ENCODE data around the gene DDIT3. TPM values are rescaled to one million over a fixed set of nuclear protein-coding genes. Genes with fewer than 3 reads are reported as not detected.

Gene DDIT3
- total RNA-seq, 1 donor = 29.4 TPM

GRCh38 chr12:57548013-57548315 is 27.6 kb upstream of the DDIT3 start:
- DNase-seq (ENCODE audit: low read depth in 2 of 3, low spot score in 2 of 3) = no peak

GRCh38 chr12:57547288-57548012 is 27.1 kb upstream of the DDIT3 start:
- no peak for DNase-seq (ENCODE audit: low read depth in 2 of 3, low spot score in 2 of 3)

- peak; percentile 74 to 98 (median 95) for DNase-seq (ENCODE audit: low read depth in 2 of 3, low spot score in 2 of 3)
These were observed 26.3 kb upstream of the DDIT3 start, which contains the start of gene DCTN2 for GRCh38 chr12:57546438-57547287. Gene DCTN2 (minus strand): TSS chr12:57547192. CDS start chr12:57547063, 129 bp downstream.

DNA sequence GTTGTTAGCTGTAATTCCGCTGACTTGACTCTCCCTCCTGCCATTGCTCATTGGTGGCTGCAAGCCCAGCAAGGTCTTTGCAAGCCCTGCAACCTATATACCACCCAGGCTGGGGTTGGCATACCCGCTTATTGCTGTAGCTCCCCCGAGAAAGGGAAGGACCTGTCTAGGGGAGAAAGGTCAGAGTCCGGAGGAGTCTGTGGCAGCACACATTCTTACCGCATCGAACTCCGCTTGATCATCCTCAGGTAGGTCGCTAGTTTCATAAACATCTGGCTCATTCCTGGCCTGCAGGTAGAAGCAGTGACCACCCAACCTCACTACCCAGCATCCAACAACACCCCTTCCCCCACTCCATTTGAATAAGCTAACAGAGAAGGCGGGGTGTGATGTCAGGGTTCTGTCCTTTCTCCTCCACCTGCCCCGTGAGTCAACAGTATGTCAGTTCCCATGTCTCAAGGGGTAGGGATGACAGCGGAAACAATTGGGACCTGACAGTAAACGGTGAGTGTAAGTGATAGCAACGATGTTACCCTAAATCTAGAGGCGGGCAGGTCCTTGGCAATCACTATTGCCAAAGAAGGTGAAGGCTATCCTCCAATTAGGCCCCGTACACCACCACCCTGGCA is 25.6 kb upstream of the DDIT3 start:
- no peak for DNase-seq (ENCODE audit: low read depth in 2 of 3, low spot score in 2 of 3)

DNA sequence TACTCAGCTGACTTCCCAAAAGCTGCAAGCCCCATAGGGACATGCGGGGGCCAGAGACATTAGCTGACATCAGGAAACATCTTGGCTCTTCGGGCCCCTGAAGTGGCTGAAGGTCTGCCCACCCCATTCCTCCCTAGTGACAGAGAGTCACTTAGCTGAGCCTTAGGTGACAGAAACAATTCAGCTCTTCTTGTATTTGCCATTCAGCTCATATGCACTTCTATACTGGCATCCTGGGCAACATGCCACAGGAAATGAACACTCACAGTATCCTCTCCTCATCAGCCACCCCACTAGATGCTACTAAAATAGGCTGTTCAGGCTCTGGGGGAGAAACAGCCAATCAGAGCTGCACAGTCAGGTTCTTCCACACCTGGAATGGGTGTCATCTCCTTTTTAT is 23.3 kb upstream of the DDIT3 start:
- DNase-seq (ENCODE audit: low read depth in 2 of 3, low spot score in 2 of 3) = peak in 2 of 3 donors; percentile 56 to 68

GRCh38 chr12:57541717-57542116 is 21.4 kb upstream of the DDIT3 start:
- DNase-seq (ENCODE audit: low read depth in 2 of 3, low spot score in 2 of 3) = no peak

- DNase-seq (ENCODE audit: low read depth in 2 of 3, low spot score in 2 of 3) = no peak
These were observed 20.7 kb upstream of the DDIT3 start for GRCh38 chr12:57541001-57541400.

DNA sequence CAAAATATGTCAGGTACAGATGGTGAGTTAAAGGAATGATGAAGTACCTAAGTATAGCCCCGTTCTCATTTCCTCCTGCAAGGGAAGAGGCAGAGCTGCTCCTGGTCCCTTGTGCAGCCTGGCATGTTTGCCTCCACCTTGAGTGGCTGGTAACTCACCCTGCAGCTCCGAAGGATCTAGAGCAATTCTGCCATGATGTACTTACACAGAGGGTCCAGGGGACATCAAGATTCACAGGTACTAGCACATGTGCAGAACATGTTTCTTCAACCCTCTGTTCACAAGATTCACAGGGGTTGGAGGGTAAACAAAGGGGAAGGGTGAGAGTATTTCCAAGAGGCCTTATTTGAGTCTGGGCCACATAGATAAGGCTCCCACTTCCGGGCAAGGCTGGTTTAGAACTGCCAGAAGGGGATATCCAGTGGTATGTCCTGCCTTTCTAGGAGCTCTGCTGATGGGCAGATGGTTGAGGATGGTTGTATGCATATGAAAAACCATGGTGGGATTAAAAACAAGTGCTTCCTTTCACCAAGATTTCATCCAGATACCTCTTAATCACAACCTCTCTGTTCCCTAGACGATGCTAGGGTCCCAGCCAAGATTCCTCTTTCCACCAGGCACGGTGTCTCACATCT is 18.9 kb upstream of the DDIT3 start:
- DNase-seq (ENCODE audit: low read depth in 2 of 3, low spot score in 2 of 3) = peak in 2 of 3 donors; percentile 40 to 71

- DNase-seq (ENCODE audit: low read depth in 2 of 3, low spot score in 2 of 3) = no peak
These were observed 16.3 kb upstream of the DDIT3 start for GRCh38 chr12:57536597-57536942.

DNA sequence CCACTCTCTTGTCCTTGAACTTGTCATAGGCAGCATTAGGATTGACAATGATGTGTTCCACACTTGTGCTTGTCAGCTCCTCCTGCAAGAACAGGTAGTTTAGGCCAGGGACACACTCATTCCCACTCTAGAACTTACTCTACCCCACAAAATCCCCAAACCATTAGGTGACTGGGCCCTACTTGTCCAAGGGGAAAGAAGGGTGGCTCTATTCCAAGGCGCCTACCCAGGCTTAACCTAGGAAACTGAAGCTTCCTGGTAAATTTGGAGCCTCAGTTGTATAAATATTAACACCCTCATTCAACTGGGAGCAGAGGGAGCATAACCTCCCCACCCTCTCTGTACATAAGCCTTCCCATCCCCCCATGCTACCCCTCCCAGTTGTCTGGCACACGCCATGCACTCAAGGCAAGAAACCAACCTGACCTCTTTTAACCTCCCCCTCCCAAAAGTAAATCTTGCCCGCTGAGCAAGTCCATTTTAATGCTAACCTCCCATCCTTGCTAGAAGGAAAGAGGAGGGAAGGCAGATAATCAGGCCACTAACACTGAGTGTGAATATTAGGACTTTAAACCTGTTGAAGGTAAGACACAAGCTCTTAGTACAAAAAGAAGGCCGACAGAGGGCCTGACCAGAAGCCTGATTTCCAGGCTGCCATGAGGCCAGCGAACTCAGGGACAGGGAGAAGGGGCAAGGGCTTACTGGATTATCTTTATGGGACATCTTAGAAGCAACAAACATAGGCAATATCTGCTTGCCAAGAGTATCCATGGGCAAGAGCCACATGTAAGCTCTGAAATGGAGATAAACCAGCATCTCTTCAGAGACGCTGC is 15.7 kb upstream of the DDIT3 start:
- DNase-seq (ENCODE audit: low read depth in 2 of 3, low spot score in 2 of 3) = no peak

- DNase-seq (ENCODE audit: low read depth in 2 of 3, low spot score in 2 of 3) = no peak
These were observed 14.8 kb upstream of the DDIT3 start for GRCh38 chr12:57534991-57535543.

DNA sequence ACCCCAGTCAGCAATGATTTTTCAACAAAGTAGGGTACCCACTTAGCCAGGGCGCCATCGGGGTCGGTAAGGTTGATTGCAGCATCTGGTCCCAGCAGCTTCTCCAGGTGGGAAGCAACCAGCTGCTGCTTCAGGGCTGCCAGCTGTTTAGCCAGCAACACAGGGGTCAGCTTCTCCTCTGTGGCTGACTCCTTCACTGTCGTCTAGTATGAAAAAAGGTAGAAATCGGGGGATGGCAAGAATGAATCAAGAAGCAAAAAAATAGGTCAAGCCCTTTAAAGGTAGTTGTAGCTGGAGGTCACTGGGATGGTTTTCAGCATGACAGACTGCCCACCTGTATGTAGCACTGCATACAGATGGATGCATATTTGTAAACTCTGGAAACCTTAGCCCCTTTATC is 13.9 kb upstream of the DDIT3 start:
- DNase-seq (ENCODE audit: low read depth in 2 of 3, low spot score in 2 of 3) = no peak

DNA sequence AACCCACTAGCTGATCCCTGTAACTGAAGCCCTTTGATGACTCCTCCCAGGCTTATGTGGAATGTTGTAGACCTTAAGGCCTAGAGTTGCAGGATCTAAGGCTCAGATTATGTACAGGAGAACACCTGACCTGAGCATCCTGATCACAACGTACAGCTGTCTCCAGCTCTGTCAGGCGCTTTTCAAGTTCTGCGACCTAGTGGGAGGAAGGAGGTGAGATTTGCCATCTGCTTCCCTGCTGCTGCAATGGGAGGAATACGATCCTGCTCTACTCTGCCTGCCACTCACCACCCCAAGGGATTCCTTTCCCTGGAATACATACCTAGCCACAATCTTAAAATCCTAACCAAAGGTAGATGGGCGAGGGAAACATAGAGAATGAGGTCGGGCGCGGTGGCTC is 12.8 kb upstream of the DDIT3 start:
- DNase-seq (ENCODE audit: low read depth in 2 of 3, low spot score in 2 of 3) = no peak

GRCh38 chr12:57531836-57532235 is 11.5 kb upstream of the DDIT3 start:
- no peak for DNase-seq (ENCODE audit: low read depth in 2 of 3, low spot score in 2 of 3)

- DNase-seq (ENCODE audit: low read depth in 2 of 3, low spot score in 2 of 3) = no peak
These were observed 10.3 kb upstream of the DDIT3 start for GRCh38 chr12:57530396-57531142.

GRCh38 chr12:57529831-57530230 is 9.5 kb upstream of the DDIT3 start:
- DNase-seq (ENCODE audit: low read depth in 2 of 3, low spot score in 2 of 3) = no peak

DNA sequence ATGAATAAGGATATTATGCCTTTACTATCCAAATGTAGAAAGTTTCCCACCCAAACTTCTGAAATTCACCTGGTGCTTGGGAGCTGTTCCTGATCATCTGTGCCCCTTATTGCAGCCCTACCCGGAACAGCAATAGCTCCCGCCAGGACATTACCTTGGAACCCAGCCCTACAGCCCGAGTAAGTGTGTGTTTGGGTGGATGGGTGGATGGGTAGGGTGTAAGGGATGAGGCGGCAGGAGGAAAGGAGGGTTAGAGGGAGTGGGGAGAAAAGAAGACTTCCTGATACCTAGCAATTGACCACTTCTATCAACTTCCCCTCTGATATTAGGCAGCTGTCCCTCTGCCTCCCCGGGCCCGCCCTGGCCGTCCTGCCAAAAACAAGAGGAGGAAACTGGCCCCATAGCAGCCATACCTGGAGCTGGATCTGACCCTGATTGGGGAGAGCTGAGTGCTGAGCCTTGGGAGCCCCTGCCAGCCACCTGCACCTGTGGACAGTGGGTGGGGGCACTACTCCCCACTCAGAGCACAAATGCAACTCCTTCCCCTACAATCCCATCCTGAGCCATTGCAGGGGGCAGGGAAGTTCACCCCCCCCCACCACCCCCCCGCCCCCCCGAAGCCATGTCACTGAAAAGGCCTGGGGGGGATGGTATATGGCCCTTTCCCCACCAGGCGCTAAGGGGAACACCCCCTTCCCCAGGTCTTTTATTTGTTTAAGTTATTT is 8.7 kb upstream of the DDIT3 start:
- DNase-seq (ENCODE audit: low read depth in 2 of 3, low spot score in 2 of 3) = no peak

DNA sequence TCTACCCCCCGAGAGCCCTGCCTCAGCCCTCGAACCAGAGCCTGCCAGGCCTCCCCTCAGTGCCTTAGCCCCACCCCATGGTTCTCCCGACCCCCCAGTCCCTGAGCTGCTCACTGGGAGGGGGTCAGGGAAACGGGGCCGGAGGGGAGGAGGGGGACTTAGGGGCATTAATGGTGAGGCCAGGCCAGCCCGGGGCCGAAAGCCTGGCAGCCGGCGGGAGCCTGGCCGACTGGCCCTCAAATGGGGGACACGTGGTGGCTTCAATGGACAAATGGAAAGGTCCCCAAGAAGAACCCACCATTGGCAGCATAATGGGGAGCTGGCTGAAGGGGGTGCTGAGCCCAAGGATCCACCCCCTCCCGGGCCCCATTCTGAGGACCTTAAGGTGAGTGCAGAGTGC is 7.9 kb upstream of the DDIT3 start:
- no peak for DNase-seq (ENCODE audit: low read depth in 2 of 3, low spot score in 2 of 3)

- DNase-seq (ENCODE audit: low read depth in 2 of 3, low spot score in 2 of 3) = no peak
These were observed 6.9 kb upstream of the DDIT3 start for GRCh38 chr12:57527184-57527583.
